ENCODE data around the gene MAOB. TPM values are rescaled to one million over a fixed set of nuclear protein-coding genes. Genes with fewer than 3 reads are reported as not detected.
"Not testable (repeated sequence)": the region's sequence is repeated elsewhere in the genome, so short reads cannot be mapped to it uniquely, and the experiment has no call there.

The MAOB gene
- polyA plus RNA-seq, 1 experiment: not detected

DNA sequence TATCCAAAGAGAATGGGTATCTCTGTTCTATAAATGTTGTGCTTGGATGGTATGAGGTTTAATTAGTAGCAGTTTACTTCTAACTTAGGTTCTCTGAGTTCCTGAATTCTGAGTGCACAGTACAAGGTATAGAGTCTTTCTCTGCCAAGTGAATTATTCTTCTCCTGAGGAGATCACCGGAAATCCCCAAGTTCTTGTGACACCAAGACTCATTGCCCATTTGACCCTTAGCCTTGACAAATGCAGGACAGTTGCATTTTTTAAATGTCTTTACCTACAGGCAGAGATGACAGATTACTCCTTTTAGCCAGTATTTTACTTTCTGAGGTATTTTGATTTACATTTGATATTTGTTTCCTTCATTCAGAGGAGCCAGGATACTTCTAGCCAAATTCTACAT, 153.3 kb downstream of the MAOB start:
- TF ChIP-seq, protein P1, sequence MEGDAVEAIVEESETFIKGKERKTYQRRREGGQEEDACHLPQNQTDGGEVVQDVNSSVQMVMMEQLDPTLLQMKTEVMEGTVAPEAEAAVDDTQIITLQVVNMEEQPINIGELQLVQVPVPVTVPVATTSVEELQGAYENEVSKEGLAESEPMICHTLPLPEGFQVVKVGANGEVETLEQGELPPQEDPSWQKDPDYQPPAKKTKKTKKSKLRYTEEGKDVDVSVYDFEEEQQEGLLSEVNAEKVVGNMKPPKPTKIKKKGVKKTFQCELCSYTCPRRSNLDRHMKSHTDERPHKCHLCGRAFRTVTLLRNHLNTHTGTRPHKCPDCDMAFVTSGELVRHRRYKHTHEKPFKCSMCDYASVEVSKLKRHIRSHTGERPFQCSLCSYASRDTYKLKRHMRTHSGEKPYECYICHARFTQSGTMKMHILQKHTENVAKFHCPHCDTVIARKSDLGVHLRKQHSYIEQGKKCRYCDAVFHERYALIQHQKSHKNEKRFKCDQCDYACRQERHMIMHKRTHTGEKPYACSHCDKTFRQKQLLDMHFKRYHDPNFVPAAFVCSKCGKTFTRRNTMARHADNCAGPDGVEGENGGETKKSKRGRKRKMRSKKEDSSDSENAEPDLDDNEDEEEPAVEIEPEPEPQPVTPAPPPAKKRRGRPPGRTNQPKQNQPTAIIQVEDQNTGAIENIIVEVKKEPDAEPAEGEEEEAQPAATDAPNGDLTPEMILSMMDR (IDR thresholded peaks at IDR 0.05; ENCODE audit: insufficient read depth, low read depth, low read length): no peak
- ChIA-PET CTCF (no interaction called here), POLR2A (no interaction called here)
- Histone ChIP-seq H3K4me3 (ENCODE audit: low read depth, low read length) (no peak overlapping the region), H3K27me3 (ENCODE audit: control insufficient read depth, insufficient read depth, low read length) (no peaks in the 10 kb centered on the region), H3K36me3 (ENCODE audit: control insufficient read depth, insufficient read depth, low read length) (no peaks in the 10 kb centered on the region)
- no peak for DNase-seq (ENCODE audit: low read depth)

DNA sequence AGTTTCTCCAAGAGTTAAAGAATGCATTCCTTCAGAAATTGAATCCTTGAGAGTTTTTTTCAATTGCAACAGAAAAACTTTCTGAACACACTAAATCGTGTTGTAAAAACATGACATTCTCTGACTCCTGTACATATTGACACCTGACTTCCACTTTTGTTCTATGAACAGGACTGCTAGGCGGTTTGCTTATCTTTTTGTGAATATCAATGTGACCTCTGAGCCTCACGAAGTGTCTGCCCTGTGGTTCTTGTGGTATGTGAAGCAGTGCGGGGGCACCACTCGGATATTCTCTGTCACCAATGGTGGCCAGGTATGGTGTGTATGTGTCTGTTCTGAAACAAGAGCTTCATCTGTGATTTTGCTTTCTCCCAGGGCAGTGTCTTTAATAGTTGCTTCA, 154.2 kb downstream of the MAOB start:
- TF ChIP-seq, protein P1 (IDR thresholded peaks at IDR 0.05; ENCODE audit: insufficient read depth, low read depth, low read length): no peak
- POLR2A ChIA-PET: no interaction called here
- CTCF ChIA-PET: no interaction called here
- no peak overlapping the region for H3K4me3 ChIP-seq (ENCODE audit: low read depth, low read length)
- H3K36me3 ChIP-seq (ENCODE audit: control insufficient read depth, insufficient read depth, low read length): no peaks in the 10 kb centered on the region
- no peaks in the 10 kb centered on the region for H3K27me3 ChIP-seq (ENCODE audit: control insufficient read depth, insufficient read depth, low read length)
- DNase-seq (ENCODE audit: low read depth): no peak

DNA sequence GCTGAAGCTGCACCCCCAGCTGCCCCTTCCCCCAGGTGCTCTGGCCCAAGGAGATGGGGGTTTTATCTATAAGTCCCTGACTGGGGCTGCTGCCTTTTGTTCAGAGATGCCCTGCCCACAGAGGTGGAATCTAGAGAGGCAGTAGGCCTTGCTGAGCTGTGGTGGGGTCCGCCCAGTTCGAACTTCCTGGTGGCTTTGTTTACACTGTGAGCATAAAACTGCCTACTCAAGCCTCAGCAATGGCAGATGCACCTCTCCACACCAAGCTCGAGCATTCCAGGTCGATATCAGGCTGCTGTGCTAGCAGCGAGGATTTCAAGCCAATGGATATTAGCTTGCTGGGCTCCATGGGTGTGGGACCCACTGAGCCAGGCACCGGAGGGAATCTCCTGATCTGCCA, 155.0 kb downstream of the MAOB start:
- H3K4me3 ChIP-seq (ENCODE audit: low read depth, low read length); H3K27me3 ChIP-seq (ENCODE audit: control insufficient read depth, insufficient read depth, low read length); H3K36me3 ChIP-seq (ENCODE audit: control insufficient read depth, insufficient read depth, low read length); DNase-seq (ENCODE audit: low read depth); POLR2A ChIA-PET; CTCF ChIA-PET: not testable (repeated sequence)

DNA sequence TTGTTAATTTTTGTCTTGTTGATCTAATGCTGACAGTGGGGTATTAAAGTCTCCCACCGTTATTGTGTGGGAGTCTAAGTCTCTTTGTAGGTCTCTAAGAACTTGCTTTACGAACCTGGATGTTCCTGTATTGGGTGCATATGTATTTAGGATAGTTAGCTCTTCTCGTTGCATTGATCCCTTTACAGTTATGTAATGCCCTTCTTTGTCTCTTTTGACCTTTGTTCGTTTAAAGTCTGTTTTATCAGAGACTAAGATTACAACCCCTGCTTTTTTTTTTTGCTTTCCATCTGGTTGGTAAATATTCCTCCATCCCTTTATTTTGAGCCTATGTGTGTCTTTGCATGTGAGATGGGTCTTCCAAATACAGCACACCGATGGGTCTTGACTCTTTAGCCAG, 157.0 kb downstream of the MAOB start:
- DNase-seq (ENCODE audit: low read depth); POLR2A ChIA-PET; H3K36me3 ChIP-seq (ENCODE audit: control insufficient read depth, insufficient read depth, low read length); H3K4me3 ChIP-seq (ENCODE audit: low read depth, low read length); CTCF ChIA-PET; H3K27me3 ChIP-seq (ENCODE audit: control insufficient read depth, insufficient read depth, low read length): not testable (repeated sequence)

DNA sequence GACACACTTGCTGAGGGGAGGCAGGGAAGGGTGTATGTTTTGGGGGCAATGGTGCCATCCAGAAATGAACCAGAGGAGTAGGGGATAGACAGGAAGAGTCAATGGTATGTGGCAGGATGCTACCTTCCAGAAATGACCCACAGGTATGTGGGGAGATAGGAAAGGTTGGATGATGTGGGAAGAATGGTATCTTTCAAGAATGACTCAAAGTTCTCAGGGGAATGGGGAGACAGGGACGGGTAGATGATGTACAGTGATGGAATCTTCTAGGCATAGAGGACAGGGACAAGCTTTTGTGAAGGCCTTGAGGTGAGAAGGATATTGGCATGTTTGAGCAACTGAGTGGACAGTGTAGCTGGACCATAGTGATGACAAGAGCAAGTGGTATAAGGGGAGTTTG, 161.3 kb downstream of the MAOB start:
- POLR2A ChIA-PET: no interaction called here
- no peak for DNase-seq (ENCODE audit: low read depth)
- CTCF ChIA-PET: no interaction called here
- Histone ChIP-seq H3K4me3 (ENCODE audit: low read depth, low read length) (no peak overlapping the region), H3K27me3 (ENCODE audit: control insufficient read depth, insufficient read depth, low read length) (no peaks in the 10 kb centered on the region), H3K36me3 (ENCODE audit: control insufficient read depth, insufficient read depth, low read length) (no peaks in the 10 kb centered on the region)
- TF ChIP-seq, protein P1 (IDR thresholded peaks at IDR 0.05; ENCODE audit: insufficient read depth, low read depth, low read length): no peak

DNA sequence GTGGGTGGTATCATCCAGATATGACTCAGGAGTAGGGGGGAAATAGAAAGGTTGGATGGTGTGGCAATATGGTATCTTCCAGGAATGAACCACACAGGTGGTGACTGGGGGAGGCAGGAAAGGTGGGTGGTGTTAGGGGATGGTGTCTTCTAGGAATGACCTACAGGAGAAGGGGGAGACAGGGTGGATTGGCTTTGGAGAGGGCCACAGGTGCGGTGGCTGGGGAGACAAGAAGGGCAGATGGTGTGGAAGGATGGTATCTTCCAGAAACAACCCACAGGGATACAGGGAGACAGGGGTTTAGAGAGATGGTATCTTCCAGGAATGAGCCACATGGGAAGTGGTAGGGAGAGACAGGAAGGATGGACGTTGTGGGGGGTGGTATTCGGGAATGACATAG, 162.2 kb downstream of the MAOB start:
- Histone ChIP-seq H3K27me3 (ENCODE audit: control insufficient read depth, insufficient read depth, low read length) (no peaks in the 10 kb centered on the region), H3K36me3 (ENCODE audit: control insufficient read depth, insufficient read depth, low read length) (no peaks in the 10 kb centered on the region), H3K4me3 (ENCODE audit: low read depth, low read length) (no peak overlapping the region)
- TF ChIP-seq, protein P1 (IDR thresholded peaks at IDR 0.05; ENCODE audit: insufficient read depth, low read depth, low read length): no peak
- ChIA-PET CTCF (no interaction called here), POLR2A (no interaction called here)
- DNase-seq (ENCODE audit: low read depth): no peak

All from BJ (cell line).